GM19463 (cell line): ENCODE results near the gene CLCN6.

Source experiments
- ATAC-seq: cut with Tn5 transposase; IDR thresholded peaks from one replicate; pipeline ENCODE4 v1.9.1; 2021; ENCODE audit warnings: mild to moderate bottlenecking, moderate library complexity; ENCODE audit not compliant: unreplicated experiment

Gene CLCN6

GRCh38 chr1:11779715-11780379 lies 26.1 kb upstream of the CLCN6 start:
- no peak for ATAC-seq

- no peak for ATAC-seq
Observed at GRCh38 chr1:11780380-11781147, 25.4 kb upstream of the CLCN6 start.

DNA sequence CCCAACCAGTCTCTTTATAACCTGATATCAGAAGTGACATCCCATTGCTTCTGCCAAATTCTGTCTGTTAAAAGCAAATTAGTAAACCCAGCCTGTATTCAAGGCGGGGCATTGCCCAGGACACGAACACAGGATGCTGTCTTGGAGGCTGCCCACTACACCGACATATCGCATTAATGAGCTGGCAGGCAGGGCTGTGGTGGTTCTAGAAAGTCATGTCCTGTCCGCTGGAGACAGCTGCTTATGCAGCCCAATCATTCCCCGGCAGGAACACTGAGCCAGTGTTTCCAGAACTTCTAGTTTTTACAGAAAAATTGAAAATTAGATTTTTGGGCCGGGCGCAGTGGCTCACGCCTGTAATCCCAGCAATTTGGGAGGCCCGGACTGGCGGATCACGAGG lies 24.7 kb upstream of the CLCN6 start:
- no peak for ATAC-seq

DNA sequence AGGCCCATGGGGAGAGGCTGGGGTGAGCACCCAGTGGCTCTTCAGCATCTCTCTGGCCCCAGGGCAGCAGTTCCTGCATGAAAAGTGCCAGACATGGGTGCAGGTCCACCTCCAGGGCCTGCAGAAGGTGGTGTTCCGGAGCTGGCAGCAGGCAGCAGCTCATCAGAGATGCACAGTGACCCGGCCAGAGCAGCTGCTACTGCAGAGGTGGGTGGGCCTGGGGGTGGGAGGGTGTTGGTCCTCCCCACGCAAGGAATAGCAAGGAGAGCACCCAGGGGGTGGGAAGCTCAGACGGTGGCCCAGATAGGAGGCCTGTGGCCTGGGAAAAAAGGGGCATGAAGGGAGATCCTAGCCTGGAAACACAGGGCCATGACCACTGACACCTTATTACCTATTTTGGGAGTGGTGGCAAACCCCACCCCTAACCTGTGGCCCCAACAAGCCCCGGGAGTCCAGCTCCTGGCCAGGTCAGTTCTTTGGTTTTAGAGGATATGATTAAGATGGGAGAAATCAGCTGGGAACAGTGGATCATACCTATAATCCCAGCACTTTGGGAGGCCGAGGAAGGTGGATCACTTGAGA lies 23.8 kb upstream of the CLCN6 start:
- no peak for ATAC-seq

GRCh38 chr1:11783556-11783955 lies 22.4 kb upstream of the CLCN6 start:
- ATAC-seq, result no peak

GRCh38 chr1:11784256-11784992 lies 21.6 kb upstream of the CLCN6 start:
- no peak for ATAC-seq

- peak; percentile 69 for ATAC-seq
Observed at GRCh38 chr1:11784993-11785769, 20.8 kb upstream of the CLCN6 start.

- ATAC-seq, result no peak
Observed at GRCh38 chr1:11786168-11786567, 19.8 kb upstream of the CLCN6 start.

DNA sequence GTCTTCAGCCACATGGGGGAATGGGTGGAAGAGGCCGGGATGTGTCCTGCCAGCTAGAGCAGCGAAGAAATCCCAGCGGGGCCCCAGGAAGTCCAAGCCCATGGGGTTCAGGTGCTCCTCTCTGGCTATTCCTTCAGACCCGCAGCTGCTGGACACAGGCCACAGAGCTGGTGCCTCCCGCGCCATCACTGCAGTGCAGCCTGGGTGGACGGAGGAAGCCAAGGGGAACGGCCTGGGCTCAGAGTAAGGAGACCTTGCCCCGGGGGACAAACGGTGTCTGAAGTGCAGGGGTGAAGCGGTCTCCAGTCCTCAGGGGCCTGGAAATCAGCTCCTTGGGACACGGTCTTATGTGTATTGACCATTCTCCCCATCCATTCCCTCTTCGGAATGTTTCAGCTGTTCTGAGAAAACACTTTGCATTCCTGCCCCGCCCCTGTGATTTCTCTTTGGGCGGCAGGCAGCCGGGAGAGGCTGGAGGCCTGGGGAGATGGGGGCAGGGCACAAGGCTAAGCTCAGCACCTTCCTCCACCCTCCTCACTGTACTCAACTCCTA lies 18.7 kb upstream of the CLCN6 start:
- no peak for ATAC-seq

DNA sequence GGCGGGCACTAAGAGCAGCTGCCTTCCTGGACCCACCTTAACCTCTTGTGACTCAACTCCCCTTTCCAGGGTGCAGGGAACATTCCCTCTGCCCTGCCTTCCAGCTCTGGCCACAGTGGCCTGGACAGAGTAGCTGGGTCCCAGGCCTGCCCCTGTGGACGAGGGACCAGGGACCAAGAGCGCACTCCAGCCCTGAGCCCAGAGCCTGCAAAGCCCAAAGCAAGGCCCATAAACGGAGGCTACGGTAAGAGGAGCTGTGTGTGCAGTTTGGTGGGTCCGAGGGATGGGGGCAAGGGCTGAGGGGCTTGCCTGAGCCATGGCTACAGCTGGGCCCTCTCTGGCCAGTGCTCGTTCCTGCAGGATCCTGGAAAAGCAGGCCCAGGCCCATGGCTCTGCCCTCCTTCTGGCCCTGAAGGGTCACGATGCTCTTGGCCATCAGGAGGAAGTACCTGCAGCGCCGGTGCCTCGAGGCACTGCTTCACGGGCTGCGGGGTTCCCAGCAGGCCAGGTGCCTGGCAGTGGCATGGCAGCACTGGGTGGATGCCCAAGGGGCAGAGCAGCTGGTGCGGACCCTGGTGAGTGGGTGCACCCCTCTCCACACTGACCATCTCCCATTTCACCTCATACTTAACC lies 18.1 kb upstream of the CLCN6 start:
- no peak for ATAC-seq

DNA sequence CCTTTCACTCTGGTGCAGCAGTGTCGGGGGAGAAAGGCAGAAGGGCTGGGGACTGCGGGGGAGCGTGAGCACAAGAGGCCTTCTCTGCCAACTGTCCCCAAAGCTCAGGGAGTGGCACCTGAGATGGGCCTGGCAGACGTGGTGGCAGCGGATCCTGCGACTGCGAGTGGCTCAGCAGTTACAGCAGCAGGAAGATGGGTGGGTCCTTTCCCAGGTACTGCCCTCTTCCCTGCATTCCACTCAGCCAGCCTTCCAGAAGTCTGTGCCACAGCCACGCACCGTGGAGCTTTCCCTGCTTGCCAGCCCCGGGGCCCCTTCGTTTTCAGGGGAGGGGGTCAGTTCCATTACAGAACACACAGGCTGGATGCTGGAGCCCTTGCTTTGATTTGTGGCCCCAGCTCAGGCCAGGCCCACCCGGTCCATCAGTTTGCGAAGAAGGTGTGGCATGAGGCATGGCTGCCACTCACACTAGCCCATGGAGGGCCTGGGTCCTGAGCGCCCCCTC lies 17.4 kb upstream of the CLCN6 start:
- ATAC-seq, result no peak

DNA sequence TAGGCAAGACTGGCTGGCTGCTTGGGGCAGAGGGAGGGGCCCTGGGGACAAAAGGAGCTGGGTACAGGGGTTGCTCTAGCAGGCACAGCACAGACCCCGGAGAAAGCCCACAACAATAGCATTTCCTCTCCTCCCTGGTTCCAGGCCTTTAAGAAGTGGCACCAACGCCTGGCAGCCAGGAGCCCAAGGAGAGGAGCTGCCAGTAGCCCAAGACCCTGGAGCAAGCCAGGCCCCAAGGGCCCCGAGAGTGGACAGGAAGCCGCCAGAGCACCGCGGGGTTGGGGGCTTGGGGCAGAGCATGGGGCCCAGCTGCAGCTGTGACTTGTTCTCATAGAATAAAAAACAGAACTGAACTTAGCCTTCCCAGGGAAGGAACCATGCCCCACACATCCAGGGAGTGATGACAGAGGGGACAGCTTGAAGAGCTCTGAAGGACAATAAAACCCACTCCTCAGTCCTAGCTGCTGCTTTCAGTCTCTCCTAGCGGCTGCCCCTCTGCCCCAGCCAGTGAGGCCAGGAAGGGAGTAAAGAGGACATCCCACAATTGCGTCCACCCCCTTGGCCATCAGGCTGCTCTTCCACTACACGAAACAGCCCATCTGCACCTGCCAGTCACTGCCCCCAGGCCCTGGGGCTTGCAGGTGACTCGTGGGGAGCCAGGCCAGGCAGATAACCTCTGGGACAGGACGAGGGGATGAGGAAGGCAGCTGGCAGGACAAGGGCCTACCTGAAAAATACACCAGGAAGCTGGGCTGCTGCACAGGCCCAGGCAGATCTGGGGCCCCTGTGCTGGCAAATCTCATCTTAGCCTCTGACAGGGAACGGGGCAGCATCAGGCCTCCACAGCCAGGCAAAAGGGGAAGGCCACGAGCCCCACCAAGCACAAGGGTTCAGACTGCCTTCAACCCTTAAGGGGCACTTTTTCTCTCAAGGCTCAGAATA lies 16.6 kb upstream of the CLCN6 start:
- ATAC-seq, result no peak

DNA sequence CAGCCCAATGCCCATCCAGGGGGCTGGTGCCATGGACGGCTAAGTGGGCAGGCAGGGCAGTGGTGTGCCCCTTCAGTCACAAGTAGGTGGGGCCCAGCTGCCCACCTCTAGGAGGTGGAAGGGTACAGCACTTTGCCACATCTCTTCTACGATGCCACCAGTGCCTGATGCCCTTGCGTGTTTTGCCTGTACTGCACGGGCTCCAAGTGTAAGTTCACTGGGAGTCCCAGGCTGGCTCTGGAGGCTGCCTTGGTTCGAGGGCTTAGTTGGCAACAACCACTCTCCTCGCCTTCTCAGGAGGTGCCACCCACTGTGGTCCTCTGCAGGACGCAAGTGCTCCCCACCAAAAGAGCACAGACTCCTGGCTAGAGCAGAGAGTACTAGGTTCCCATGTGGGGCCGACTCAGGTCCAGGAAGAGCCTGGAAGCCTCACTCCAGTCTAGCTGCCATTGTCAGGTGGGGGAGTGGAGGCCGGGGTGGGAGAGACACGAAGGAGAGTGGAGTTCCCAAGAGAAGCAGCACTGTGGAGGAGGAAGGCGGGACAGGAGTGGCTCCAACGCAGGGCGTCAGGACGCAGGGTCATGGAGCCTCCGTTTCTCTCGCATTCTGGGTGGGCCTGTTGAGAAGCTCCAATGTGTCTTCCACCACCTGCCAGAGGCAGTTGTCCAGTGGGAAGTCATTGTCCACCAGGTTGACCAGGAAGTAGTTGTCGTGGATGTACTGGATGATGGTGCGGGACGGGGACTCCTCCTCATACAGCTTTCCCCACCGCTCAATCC lies 15.7 kb upstream of the CLCN6 start:
- ATAC-seq, result no peak

DNA sequence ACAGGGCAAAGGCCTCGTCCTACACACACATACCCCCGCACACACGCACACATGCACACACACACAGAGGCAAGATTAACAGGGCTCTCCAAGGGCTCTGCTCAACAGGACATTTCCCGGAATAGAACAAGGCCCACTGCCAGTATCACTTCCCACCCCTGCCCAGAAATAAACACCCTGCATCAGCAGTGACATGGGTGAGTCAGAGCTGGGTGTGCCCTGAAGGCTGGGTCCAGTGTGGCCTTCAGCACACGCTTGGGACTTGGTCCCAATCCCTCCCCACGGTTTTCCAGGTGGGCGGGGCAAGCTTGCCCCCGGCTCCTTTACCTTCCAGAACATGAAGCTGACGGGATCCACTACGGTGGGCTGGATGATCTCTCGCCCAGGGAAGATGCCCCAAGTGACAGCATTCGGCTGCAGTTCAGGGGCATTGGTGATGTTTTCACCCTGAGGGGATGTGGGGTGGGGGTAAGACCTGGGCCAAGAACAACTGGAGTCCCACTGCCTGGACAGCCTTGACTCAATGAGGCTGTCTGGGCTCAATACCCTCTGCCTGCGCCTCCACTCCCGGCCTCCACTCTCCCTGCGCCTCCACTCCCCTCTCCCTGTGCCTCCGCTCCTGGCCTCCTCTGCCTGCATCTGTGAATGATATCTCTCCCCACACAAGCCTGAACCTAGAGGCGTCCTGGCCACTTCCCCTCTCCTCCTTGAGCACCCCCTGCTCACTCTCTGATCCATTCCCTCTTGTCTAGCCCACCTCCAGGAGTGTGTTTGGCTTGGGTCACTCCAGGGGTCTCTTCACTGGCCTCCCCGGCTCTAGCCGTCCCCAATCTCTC lies 14.9 kb upstream of the CLCN6 start:
- no peak for ATAC-seq

- ATAC-seq, result no peak
Observed at GRCh38 chr1:11792106-11792505, 13.9 kb upstream of the CLCN6 start.

DNA sequence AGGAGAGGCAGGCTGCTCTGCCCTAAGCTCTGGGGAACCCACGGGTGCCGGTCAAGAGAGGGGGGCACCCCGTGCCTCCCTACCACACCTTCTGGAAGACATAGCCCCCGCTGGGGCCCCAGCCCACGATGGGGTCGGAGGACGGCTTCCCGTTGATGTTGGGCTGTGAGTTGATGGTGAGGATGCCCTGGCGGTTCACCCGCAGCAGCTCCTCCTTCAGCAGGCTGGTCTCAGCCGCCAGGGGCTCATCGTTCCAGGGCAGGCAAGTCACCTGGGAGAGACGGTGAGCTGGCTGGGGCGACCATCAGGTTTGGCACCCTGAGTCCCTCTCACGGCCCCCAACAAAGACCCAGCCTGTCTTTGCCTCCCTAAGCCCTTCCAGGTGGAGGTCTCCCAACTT lies 12.2 kb upstream of the CLCN6 start:
- ATAC-seq, result no peak
